Measurements from ENCODE around the gene ZNF385C.
"Not testable (repeated sequence)": the region's sequence is repeated elsewhere in the genome, so short reads cannot be mapped to it uniquely, and the experiment has no call there.

GRCh38 chr17:42012363-42012762 is 85.9 kb downstream of the ZNF385C start:
- not testable (repeated sequence) for TF ChIP-seq CTCF, POLR2A (IDR thresholded peaks at IDR 0.05)

Measured in heart left ventricle (tissue), 13 donors.